Loucy (cell line): ENCODE results near the gene KCNJ6.

Source experiments
- H2AFZ ChIP-seq: fragments of 200-600 bp; sonication (generic); 2 replicates; pipeline ENCODE4 v1.6.0; 2016; ENCODE audit warnings: antibody characterized with exemption, mild to moderate bottlenecking, low read length, moderate library complexity
- H3F3A ChIP-seq: fragments of 200-600 bp; 2 replicates; pipeline ENCODE4 v1.6.0; 2016; ENCODE audit warnings: antibody characterized with exemption, low read depth, mild to moderate bottlenecking
- H3K27me3 ChIP-seq: fragments of 200-600 bp; sonication (generic); 2 replicates; pipeline ENCODE4 v1.6.1; 2014; ENCODE audit warnings: low read length, mild to moderate bottlenecking; ENCODE audit not compliant: insufficient read depth, poor library complexity, severe bottlenecking
- H3K36me3 ChIP-seq: fragments of 200-600 bp; sonication (generic); 2 replicates; pipeline ENCODE4 v1.6.1; 2016; ENCODE audit warnings: low read length; ENCODE audit not compliant: insufficient read depth
- H3K4me1 ChIP-seq: fragments of 200-600 bp; sonication (generic); 2 replicates; pipeline ENCODE4 v1.5.1; 2014; ENCODE audit warnings: low read length, mild to moderate bottlenecking; ENCODE audit not compliant: insufficient read depth, poor library complexity, severe bottlenecking
- H3K4me2 ChIP-seq: fragments of 200-600 bp; sonication (generic); 2 replicates; pipeline ENCODE4 v1.6.0; 2014; ENCODE audit warnings: antibody characterized with exemption, low read length, low read depth, mild to moderate bottlenecking; ENCODE audit not compliant: poor library complexity, severe bottlenecking
- H3K4me3 ChIP-seq: fragments of 200-600 bp; sonication (generic); 2 replicates; pipeline ENCODE4 v1.5.1; 2014; ENCODE audit warnings: low read length, mild to moderate bottlenecking, mixed read lengths; ENCODE audit not compliant: poor library complexity, severe bottlenecking
- H3K79me2 ChIP-seq: fragments of 200-600 bp; sonication (generic); 2 replicates; pipeline ENCODE4 v1.6.1; 2014; ENCODE audit warnings: low read length; ENCODE audit not compliant: insufficient read depth
- H3K9ac ChIP-seq: fragments of 200-600 bp; sonication (generic); 2 replicates; pipeline ENCODE4 v1.6.0; 2014; ENCODE audit warnings: mild to moderate bottlenecking, low read depth, low read length, moderate library complexity; ENCODE audit not compliant: poor library complexity, severe bottlenecking
- H3K9me2 ChIP-seq: fragments of 200-600 bp; sonication (generic); replicated peaks from 2 replicates; pipeline ENCODE4 v1.6.1; 2016; ENCODE audit warnings: low read depth, low read length, mixed read lengths
- H3K9me3 ChIP-seq: fragments of 200-600 bp; sonication (generic); 2 replicates; pipeline ENCODE4 v1.6.1; 2014; ENCODE audit warnings: mild to moderate bottlenecking, antibody characterized with exemption, low read length, low read depth; ENCODE audit not compliant: insufficient read depth
- H4K20me1 ChIP-seq: fragments of 200-600 bp; sonication (generic); 2 replicates; pipeline ENCODE4 v1.6.0; 2014; ENCODE audit warnings: antibody characterized with exemption, low read length, mild to moderate bottlenecking; ENCODE audit not compliant: insufficient read depth, poor library complexity, severe bottlenecking
- EZH2phosphoT487 ChIP-seq: fragments of 200-600 bp; IDR thresholded peaks from 2 replicates; pipeline ENCODE4 v1.6.1; 2018; ENCODE audit warnings: antibody characterized with exemption, mild to moderate bottlenecking, moderate library complexity, borderline replicate concordance
- TF ChIP-seq, protein P1 (sequence below): fragments of 200-600 bp; sonication (generic); conservative IDR thresholded peaks from 2 replicates; pipeline ENCODE4 v1.5.1; 2014; ENCODE audit warnings: mild to moderate bottlenecking, antibody characterized with exemption, low read length

The KCNJ6 gene

DNA sequence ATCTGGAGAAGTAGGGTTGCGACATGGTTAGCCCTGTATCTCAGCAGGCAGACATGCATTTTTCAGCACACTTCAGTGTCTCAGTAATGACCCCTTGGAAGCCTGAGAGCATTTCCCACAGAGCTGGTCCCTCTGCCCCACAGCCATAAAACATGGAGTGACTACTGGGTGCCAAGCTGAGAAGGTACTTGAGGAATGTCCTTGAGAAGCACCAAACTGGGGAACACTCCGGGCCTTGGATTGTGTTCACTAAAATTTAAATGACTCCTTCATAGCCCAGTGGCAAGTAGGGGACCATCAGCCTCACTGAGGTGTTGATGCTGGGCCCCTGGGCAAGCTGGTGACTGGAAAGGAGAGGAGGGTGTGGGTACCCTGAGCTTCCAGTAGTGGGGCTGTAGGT is 54.7 kb downstream of the KCNJ6 start:
- Histone ChIP-seq H3K36me3 (no peaks in the 10 kb centered on the region), H3F3A (no peaks in the 10 kb centered on the region), H4K20me1 (no peaks in the 10 kb centered on the region), H3K9me2 (no peaks in the 10 kb centered on the region), H3K27me3 (no peaks in the 10 kb centered on the region), H3K9ac (no peak overlapping the region), H3K4me2 (no peak overlapping the region), H3K9me3 (no peaks in the 10 kb centered on the region; the same call in 1 of the 2 replicates), H3K79me2 (no peaks in the 10 kb centered on the region), H3K4me3 (no peak overlapping the region), H3K4me1 (no peaks in the 10 kb centered on the region), H2AFZ (no peak overlapping the region)
- no peak for TF ChIP-seq EZH2phosphoT487
- TF ChIP-seq, protein P1, sequence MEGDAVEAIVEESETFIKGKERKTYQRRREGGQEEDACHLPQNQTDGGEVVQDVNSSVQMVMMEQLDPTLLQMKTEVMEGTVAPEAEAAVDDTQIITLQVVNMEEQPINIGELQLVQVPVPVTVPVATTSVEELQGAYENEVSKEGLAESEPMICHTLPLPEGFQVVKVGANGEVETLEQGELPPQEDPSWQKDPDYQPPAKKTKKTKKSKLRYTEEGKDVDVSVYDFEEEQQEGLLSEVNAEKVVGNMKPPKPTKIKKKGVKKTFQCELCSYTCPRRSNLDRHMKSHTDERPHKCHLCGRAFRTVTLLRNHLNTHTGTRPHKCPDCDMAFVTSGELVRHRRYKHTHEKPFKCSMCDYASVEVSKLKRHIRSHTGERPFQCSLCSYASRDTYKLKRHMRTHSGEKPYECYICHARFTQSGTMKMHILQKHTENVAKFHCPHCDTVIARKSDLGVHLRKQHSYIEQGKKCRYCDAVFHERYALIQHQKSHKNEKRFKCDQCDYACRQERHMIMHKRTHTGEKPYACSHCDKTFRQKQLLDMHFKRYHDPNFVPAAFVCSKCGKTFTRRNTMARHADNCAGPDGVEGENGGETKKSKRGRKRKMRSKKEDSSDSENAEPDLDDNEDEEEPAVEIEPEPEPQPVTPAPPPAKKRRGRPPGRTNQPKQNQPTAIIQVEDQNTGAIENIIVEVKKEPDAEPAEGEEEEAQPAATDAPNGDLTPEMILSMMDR: no peak

DNA sequence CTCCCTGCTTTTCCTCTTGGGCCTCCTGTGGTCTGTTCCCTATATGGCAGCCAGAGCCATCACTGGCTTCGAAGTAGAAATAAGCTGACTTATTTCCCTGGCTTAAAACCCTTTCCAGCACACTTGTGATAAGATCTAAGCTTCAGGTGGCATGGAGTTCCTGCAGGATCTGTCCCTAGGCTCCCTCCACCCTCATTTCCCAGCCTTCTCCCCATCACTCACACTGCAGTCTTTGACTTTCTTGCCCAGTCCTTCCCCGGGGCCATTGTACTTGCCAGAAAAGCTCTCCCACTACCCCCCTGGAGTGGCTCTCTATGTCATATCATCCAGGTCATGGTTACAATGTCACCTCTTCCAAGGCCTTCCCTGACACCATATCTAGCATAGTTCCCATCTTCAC is 55.8 kb downstream of the KCNJ6 start:
- TF ChIP-seq, protein P1: no peak
- no peak for TF ChIP-seq EZH2phosphoT487
- Histone ChIP-seq H3K9me2 (no peaks in the 10 kb centered on the region), H4K20me1 (no peaks in the 10 kb centered on the region), H2AFZ (no peak overlapping the region), H3K4me2 (no peak overlapping the region), H3K27me3 (no peaks in the 10 kb centered on the region), H3F3A (no peaks in the 10 kb centered on the region), H3K9me3 (no peaks in the 10 kb centered on the region; the same call in 1 of the 2 replicates), H3K79me2 (no peaks in the 10 kb centered on the region), H3K4me1 (no peaks in the 10 kb centered on the region), H3K9ac (no peak overlapping the region), H3K36me3 (no peaks in the 10 kb centered on the region), H3K4me3 (no peak overlapping the region)

DNA sequence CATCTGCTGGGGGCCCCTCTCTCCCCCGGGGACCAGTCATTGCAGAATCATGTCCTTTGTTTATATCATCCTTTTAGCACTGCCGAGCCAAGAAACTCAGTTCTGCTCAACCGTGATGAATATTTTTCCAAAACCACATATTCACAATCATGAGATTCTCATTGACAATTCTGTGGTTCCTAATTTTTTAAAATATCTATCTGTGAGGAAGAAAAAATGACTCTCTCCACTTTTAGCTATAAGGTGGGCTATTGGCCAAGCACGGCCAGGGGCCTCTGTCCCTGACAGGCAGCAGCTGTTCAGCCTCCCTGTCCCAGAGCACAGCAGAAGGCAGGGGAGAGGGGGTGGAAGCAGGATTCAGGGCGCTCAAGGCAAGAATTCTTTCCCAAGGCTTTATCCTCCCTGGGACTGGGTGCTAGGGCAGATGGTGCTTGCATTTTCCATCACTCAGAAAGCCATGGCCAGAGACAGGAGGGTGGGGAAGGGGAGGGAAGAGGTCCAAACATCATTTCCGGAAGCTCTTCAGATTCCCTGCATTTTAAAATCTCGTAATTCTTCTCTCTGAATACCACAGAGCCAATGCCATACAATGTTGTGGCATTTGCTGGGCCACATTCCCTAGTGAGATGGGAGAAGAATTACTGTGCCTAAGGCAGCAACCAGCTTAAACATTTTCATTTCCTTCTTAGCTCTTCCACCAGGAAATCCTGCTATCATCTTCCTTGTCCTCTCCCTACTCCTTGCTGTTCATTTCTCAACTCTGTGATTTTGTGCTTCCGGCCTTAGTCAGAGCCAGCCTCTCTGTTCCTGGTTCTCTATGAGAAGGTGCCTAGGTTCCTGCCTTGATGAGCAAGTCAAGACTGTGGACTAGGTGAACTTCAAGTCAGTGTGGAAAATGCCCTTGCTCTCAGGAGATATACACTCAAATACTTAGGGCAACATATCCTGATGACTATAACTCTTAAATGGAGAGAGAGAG is 60.3 kb downstream of the KCNJ6 start:
- H3K4me2 ChIP-seq: no peak overlapping the region
- no peak overlapping the region for H3K9ac ChIP-seq
- H3K27me3 ChIP-seq: no peaks in the 10 kb centered on the region
- no peaks in the 10 kb centered on the region for H3K4me1 ChIP-seq
- H3F3A ChIP-seq: no peaks in the 10 kb centered on the region
- H3K9me3 ChIP-seq: peaks cover 6% of the 10 kb centered on the region; the same call in 1 of the 2 replicates
- H3K79me2 ChIP-seq: no peaks in the 10 kb centered on the region
- H4K20me1 ChIP-seq: no peaks in the 10 kb centered on the region
- TF ChIP-seq EZH2phosphoT487: no peak
- TF ChIP-seq, protein P1: no peak
- H2AFZ ChIP-seq: no peak overlapping the region
- H3K36me3 ChIP-seq: no peaks in the 10 kb centered on the region
- H3K9me2 ChIP-seq: no peaks in the 10 kb centered on the region
- no peak overlapping the region for H3K4me3 ChIP-seq
